Lung (tissue), 12 donors: ENCODE measurements around the gene KIAA0319L. TPM values are rescaled to one million over a fixed set of nuclear protein-coding genes. Genes with fewer than 3 reads are reported as not detected.

Experiments used
- ATAC-seq: fragments of 200-7000 bp; cut with Tn5 transposase; one replicate; pipeline ENCODE4 v1.9.1; 2020; ENCODE audit warnings: moderate number of reproducible peaks; ENCODE audit not compliant: insufficient read depth, low FRiP score
- DNase-seq, 3 donors: peaks; one replicate each; pipeline ENCODE4 v3.0.0-alpha.2; 2013 to 2017
- H3K27ac ChIP-seq, 2 donors: one replicate each; pipeline ENCODE4 v1.5.1; 2013; ENCODE audit warnings: mild to moderate bottlenecking in 2 of 2, moderate library complexity in 2 of 2, control low read depth in 1 of 2, inconsistent platforms in 1 of 2, low read depth in 1 of 2, low read length in 1 of 2
- H3K27me3 ChIP-seq, 3 donors: one replicate each; pipeline ENCODE4 v1.5.1; 2013; ENCODE audit warnings: low read length in 2 of 3; ENCODE audit not compliant: control insufficient read depth in 3 of 3, insufficient read depth in 3 of 3
- H3K36me3 ChIP-seq, 4 donors: one replicate each; pipeline ENCODE4 v1.5.1; 2013; ENCODE audit warnings: low read length in 4 of 4, mild to moderate bottlenecking in 1 of 4, moderate library complexity in 1 of 4; ENCODE audit not compliant: control insufficient read depth in 4 of 4, insufficient read depth in 4 of 4
- H3K4me1 ChIP-seq, 5 donors: one replicate each; pipeline ENCODE4 v1.5.1; 2013; ENCODE audit warnings: low read length in 5 of 5, mild to moderate bottlenecking in 2 of 5, moderate library complexity in 1 of 5; ENCODE audit not compliant: control insufficient read depth in 5 of 5, insufficient read depth in 5 of 5
- H3K4me3 ChIP-seq: one replicate; pipeline ENCODE4 v1.5.1; 2013; ENCODE audit warnings: mild to moderate bottlenecking, control low read depth, moderate library complexity
- H3K9ac ChIP-seq, 2 donors: one replicate each; pipeline ENCODE4 v1.5.1; 2013; ENCODE audit warnings: low read length in 2 of 2, control low read depth in 1 of 2; ENCODE audit not compliant: insufficient read depth in 1 of 2
- H3K9me3 ChIP-seq, 4 donors: one replicate each; pipeline ENCODE4 v1.5.1; 2013; ENCODE audit warnings: low read length in 3 of 4, mild to moderate bottlenecking in 1 of 4, moderate library complexity in 1 of 4; ENCODE audit not compliant: control insufficient read depth in 4 of 4, insufficient read depth in 3 of 4
- WGBS, 2 donors: extraction: QIAGEN DNeasy Blood & Tissue Kit; methylation state at CpG; one replicate each; pipeline ENCODE4 v1.1.7; 2013; 5-methylcytosine and 5-hydroxymethylcytosine counted together
- polyA plus RNA-seq, 2 donors: library from polyadenylated mRNA; stranded (reverse); fragments of 200-250 nt; gene quantifications; one replicate each; pipeline ENCODE4 v1.2.1, GENCODE V29; 2013
- total RNA-seq, 2 donors: library from RNA; depleted of rRNA in 1 of 2; stranded (reverse); fragments of >200 nt in 1 of 2; gene quantifications; one replicate each; pipeline ENCODE4 v1.2.1, GENCODE V29; 2014 to 2021
- TF ChIP-seq, protein P1 (sequence below): IDR thresholded peaks from 2 replicates; pipeline ENCODE4 v1.5.1; 2012; ENCODE audit warnings: mild to moderate bottlenecking; ENCODE audit errors: control extremely low read depth, extremely low read depth
- donor health status: control.
- donor health status: control.
- donor health status: Bipolar disorder and iron deficiency.
- donor health status: healthy.
- donor health status: DM: yes; HTN: yes; CAD: no.

KIAA0319L gene
- total and polyA plus RNA-seq, 4 donors: 20.3 to 121 (median 60.9) TPM

- no peaks in the 10 kb centered on the region for H3K27me3 ChIP-seq
- no peak overlapping the region for H3K9ac ChIP-seq
- ATAC-seq: no peak
- peaks cover 21 to 46% (median 30%) of the 10 kb centered on the region in 4 donors for H3K36me3 ChIP-seq
- no peaks in the 10 kb centered on the region for H3K9me3 ChIP-seq
- H3K4me1 ChIP-seq: peaks cover 2 to 12% (median 11%) of the 10 kb centered on the region in 5 donors
- no peak for DNase-seq
- H3K4me3 ChIP-seq: no peak overlapping the region
- H3K27ac ChIP-seq: no peak overlapping the region
- TF ChIP-seq, protein P1, sequence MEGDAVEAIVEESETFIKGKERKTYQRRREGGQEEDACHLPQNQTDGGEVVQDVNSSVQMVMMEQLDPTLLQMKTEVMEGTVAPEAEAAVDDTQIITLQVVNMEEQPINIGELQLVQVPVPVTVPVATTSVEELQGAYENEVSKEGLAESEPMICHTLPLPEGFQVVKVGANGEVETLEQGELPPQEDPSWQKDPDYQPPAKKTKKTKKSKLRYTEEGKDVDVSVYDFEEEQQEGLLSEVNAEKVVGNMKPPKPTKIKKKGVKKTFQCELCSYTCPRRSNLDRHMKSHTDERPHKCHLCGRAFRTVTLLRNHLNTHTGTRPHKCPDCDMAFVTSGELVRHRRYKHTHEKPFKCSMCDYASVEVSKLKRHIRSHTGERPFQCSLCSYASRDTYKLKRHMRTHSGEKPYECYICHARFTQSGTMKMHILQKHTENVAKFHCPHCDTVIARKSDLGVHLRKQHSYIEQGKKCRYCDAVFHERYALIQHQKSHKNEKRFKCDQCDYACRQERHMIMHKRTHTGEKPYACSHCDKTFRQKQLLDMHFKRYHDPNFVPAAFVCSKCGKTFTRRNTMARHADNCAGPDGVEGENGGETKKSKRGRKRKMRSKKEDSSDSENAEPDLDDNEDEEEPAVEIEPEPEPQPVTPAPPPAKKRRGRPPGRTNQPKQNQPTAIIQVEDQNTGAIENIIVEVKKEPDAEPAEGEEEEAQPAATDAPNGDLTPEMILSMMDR: no peak
These were observed 109.9 kb downstream of the KIAA0319L start for GRCh38 chr1:35447278-35447677.

DNA sequence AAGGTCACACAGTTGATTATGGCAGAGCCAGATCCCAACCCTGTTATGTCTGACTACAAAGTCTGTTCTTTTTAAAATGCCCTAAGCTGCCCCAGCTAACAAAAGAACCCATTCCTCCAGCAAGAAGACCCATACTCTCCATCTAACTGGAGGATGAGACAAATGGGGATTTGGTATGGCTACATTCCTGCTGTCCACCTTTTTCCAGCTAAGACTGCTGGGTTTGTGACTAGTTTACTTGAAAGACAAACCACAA lies 112.8 kb downstream of the KIAA0319L start:
- H3K4me3 ChIP-seq: no peak overlapping the region
- no peaks in the 10 kb centered on the region for H3K27me3 ChIP-seq
- TF ChIP-seq, protein P1: no peak
- H3K9ac ChIP-seq: no peak overlapping the region
- peaks cover 17 to 59% (median 38%) of the 10 kb centered on the region in 4 donors for H3K36me3 ChIP-seq
- no peak overlapping the region for H3K27ac ChIP-seq
- H3K4me1 ChIP-seq: no peaks in the 10 kb centered on the region
- no peaks in the 10 kb centered on the region for H3K9me3 ChIP-seq
- DNase-seq (no peak), ATAC-seq (no peak)

GRCh38 chr1:35443768-35444518 lies 113.3 kb downstream of the KIAA0319L start:
- ATAC-seq: no peak
- no peak overlapping the region for H3K4me3 ChIP-seq
- H3K27ac ChIP-seq: no peak overlapping the region
- peak in 1 of 3 donors; percentile 11 for DNase-seq
- H3K27me3 ChIP-seq: no peaks in the 10 kb centered on the region
- no peaks in the 10 kb centered on the region for H3K9me3 ChIP-seq
- no peaks in the 10 kb centered on the region for H3K4me1 ChIP-seq
- H3K36me3 ChIP-seq: peaks cover 17 to 61% (median 37%) of the 10 kb centered on the region in 4 donors
- 84 to 89% methylated on average over 5 of the region's 5 CpGs for WGBS, 2 donors
- no peak overlapping the region for H3K9ac ChIP-seq
- TF ChIP-seq, protein P1: no peak

GRCh38 chr1:35442734-35443133 lies 114.5 kb downstream of the KIAA0319L start:
- Histone ChIP-seq H3K9ac (no peak overlapping the region), H3K4me3 (no peak overlapping the region), H3K9me3 (no peaks in the 10 kb centered on the region), H3K27me3 (no peaks in the 10 kb centered on the region), H3K27ac (no peak overlapping the region), H3K4me1 (no peaks in the 10 kb centered on the region), H3K36me3 (peaks cover 13 to 57% (median 35%) of the 10 kb centered on the region in 4 donors)
- WGBS, 2 donors: 32 to 67% methylated on average over 4 of the region's 4 CpGs
- ATAC-seq (no peak), DNase-seq (no peak)
- TF ChIP-seq, protein P1: no peak
